CD14-positive monocyte (primary cell): Measurements from ENCODE around the gene FBXW7. TPM values are rescaled to one million over a fixed set of nuclear protein-coding genes. Genes with fewer than 3 reads are reported as not detected.

Experiments
- DNase-seq, 3 donors: peaks; one replicate each; pipeline ENCODE4 v3.0.0-alpha.2; 2011 to 2022
- H2AFZ ChIP-seq: 2 replicates; pipeline ENCODE4 v1.6.0; 2012; ENCODE audit warnings: mild to moderate bottlenecking, low read depth, low read length, inconsistent platforms; ENCODE audit not compliant: insufficient read depth, poor library complexity, severe bottlenecking
- H3K27ac ChIP-seq, 2 donors: 1 replicate in 1 of 2; 2 replicates in 1 of 2; pipeline ENCODE4 v1.5.1; 2012 to 2013; ENCODE audit warnings: low read length in 2 of 2, control low read depth in 1 of 2, inconsistent platforms in 1 of 2, low read depth in 1 of 2, mild to moderate bottlenecking in 1 of 2
- H3K27me3 ChIP-seq, 2 donors: one replicate each; pipeline versions ENCODE4 v1.6.0 to v1.6.1; 2011 to 2013; ENCODE audit warnings: low read length in 2 of 2; ENCODE audit not compliant: control insufficient read depth in 2 of 2, insufficient read depth in 2 of 2
- H3K36me3 ChIP-seq, 2 donors: replicated peaks in 1 of 2; 1 replicate in 1 of 2; 2 replicates in 1 of 2; pipeline versions ENCODE4 v1.5.1 to v1.6.1; 2012 to 2013; ENCODE audit warnings: low read length in 2 of 2, control low read depth in 1 of 2, inconsistent platforms in 1 of 2, mild to moderate bottlenecking in 1 of 2; ENCODE audit not compliant: insufficient read depth in 2 of 2, control insufficient read depth in 1 of 2
- H3K4me1 ChIP-seq, 2 donors: 1 replicate in 1 of 2; 2 replicates in 1 of 2; pipeline versions ENCODE4 v1.5.1 to v1.6.1; 2012 to 2013; ENCODE audit warnings: low read length in 2 of 2, control low read depth in 1 of 2, inconsistent platforms in 1 of 2, mild to moderate bottlenecking in 1 of 2, moderate library complexity in 1 of 2; ENCODE audit not compliant: insufficient read depth in 2 of 2, control insufficient read depth in 1 of 2
- H3K4me2 ChIP-seq: replicated peaks from 2 replicates; pipeline ENCODE3; 2012; ENCODE audit warnings: low read length, moderate library complexity, mild to moderate bottlenecking; ENCODE audit not compliant: poor library complexity, severe bottlenecking; ENCODE audit errors: extremely low read depth
- H3K4me3 ChIP-seq, 3 experiments: fragments of 200-600 bp in 1 of 3; sonication (generic) in 1 of 3; replicated peaks in 1 of 3; 1 replicate in 2 of 3; 2 replicates in 1 of 3; pipeline ENCODE4 v1.5.1; 2011 to 2013; ENCODE audit warnings: low read length in 3 of 3, mild to moderate bottlenecking in 3 of 3, control low read depth in 2 of 3, low read depth in 2 of 3, inconsistent platforms in 1 of 3, moderate library complexity in 1 of 3
- H3K79me2 ChIP-seq: 2 replicates; pipeline ENCODE4 v1.6.0; 2012; ENCODE audit warnings: mild to moderate bottlenecking, control low read depth, inconsistent platforms, low read length, moderate library complexity; ENCODE audit not compliant: insufficient read depth
- H3K9ac ChIP-seq: 2 replicates; pipeline ENCODE4 v1.6.0; 2017; ENCODE audit warnings: low read length, mild to moderate bottlenecking; ENCODE audit not compliant: insufficient read depth, poor library complexity, severe bottlenecking
- H3K9me3 ChIP-seq, 2 donors: replicated peaks in 1 of 2; 1 replicate in 1 of 2; 2 replicates in 1 of 2; pipeline versions ENCODE4 v1.5.1 to v1.6.1; 2012 to 2013; ENCODE audit warnings: low read length in 2 of 2, control low read depth in 1 of 2; ENCODE audit not compliant: control insufficient read depth in 1 of 2, insufficient read depth in 1 of 2
- H4K20me1 ChIP-seq: 2 replicates; pipeline ENCODE4 v1.6.0; 2012; ENCODE audit warnings: mild to moderate bottlenecking, low read length, control low read depth, moderate library complexity; ENCODE audit not compliant: insufficient read depth
- H3K27ac Mint-ChIP-seq, 7 donors: one replicate each; pipeline ENCODE4 v1.8.0; 2020; ENCODE audit warnings: mild to moderate bottlenecking in 7 of 7, mixed read lengths in 7 of 7, moderate library complexity in 6 of 7, inconsistent platforms in 2 of 7
- H3K27me3 Mint-ChIP-seq, 3 donors: one replicate each; pipeline ENCODE4 v1.8.0; 2021 to 2022; ENCODE audit warnings: low read depth in 3 of 3, mild to moderate bottlenecking in 3 of 3, mixed read lengths in 3 of 3, moderate library complexity in 3 of 3, inconsistent platforms in 1 of 3
- H3K36me3 Mint-ChIP-seq, 2 donors: one replicate each; pipeline ENCODE4 v1.8.0; 2020; ENCODE audit warnings: mixed read lengths in 2 of 2, inconsistent platforms in 1 of 2, mild to moderate bottlenecking in 1 of 2
- H3K4me1 Mint-ChIP-seq: one replicate; pipeline ENCODE4 v1.8.0; 2020; ENCODE audit warnings: mild to moderate bottlenecking, mixed read lengths
- H3K4me3 Mint-ChIP-seq, 2 donors: one replicate each; pipeline ENCODE4 v1.8.0; 2020; ENCODE audit warnings: mild to moderate bottlenecking in 2 of 2, mixed read lengths in 2 of 2, moderate library complexity in 1 of 2
- H3K9me3 Mint-ChIP-seq, 7 donors: one replicate each; pipeline ENCODE4 v1.8.0; 2020 to 2022; ENCODE audit warnings: mixed read lengths in 7 of 7, mild to moderate bottlenecking in 6 of 7, moderate library complexity in 6 of 7, inconsistent platforms in 2 of 7
- CTCF ChIP-seq: fragments of 200-600 bp; IDR thresholded peaks from one replicate; pipeline ENCODE4 v1.8.0; 2022; ENCODE audit warnings: antibody characterized with exemption, mild to moderate bottlenecking
- WGBS: methylation state at CpG from one replicate; pipeline ENCODE4 v1.1.5; 2013; ENCODE audit warnings: missing lambda C conversion rate; ENCODE audit not compliant: insufficient coverage; 5-methylcytosine and 5-hydroxymethylcytosine counted together
- intact Hi-C, 2 donors: fragments of 100-400 bp; cut with micrococcal nuclease; formaldehyde crosslinking; loops; one replicate each; pipeline versions ENCODE4 v1.15.0 to v1.15.1; 2023
- polyA plus RNA-seq, 3 donors: library from polyadenylated mRNA; depleted of rRNA in 1 of 3; unstranded in 2 of 3; stranded (reverse) in 1 of 3; fragments of 300-500 nt in 2 of 3; fragments of >200 nt in 1 of 3; fragmentation: Illumina TruSeq in 2 of 3; gene quantifications; 1 replicate in 2 of 3; 2 replicates in 1 of 3; pipeline ENCODE4 v1.2.3, GENCODE V29; 2012 to 2021

The FBXW7 gene
- polyA plus RNA-seq, 3 donors, result 25.1 to 44.9 (median 35.6) TPM

GRCh38 chr4:152478461-152479237 lies 57.2 kb downstream of the FBXW7 start:
- Histone ChIP-seq H3K9ac (no peak overlapping the region), H3K27ac (no peak overlapping the region), H3K36me3 (peaks cover 0 to 4% of the 10 kb centered on the region in 2 donors), H3K79me2 (peaks cover 87% of the 10 kb centered on the region), H4K20me1 (peaks cover 96% of the 10 kb centered on the region), H3K4me1 (peaks cover 8 to 22% of the 10 kb centered on the region in 2 donors), H3K27me3 (no peaks in the 10 kb centered on the region), H3K4me2 (no peak overlapping the region), H2AFZ (no peak overlapping the region), H3K4me3 (no peak overlapping the region), H3K9me3 (no peaks in the 10 kb centered on the region)
- no peak for DNase-seq
- H3K4me1 Mint-ChIP-seq, result peaks cover 31% of the 10 kb centered on the region
- no peak overlapping the region for H3K4me3 Mint-ChIP-seq
- WGBS, result no CpG with 5 or more reads among the region's 3 CpGs
- H3K27ac Mint-ChIP-seq, result no peak overlapping the region
- H3K27me3 Mint-ChIP-seq, result no peaks in the 10 kb centered on the region
- peaks cover 7 to 11% of the 10 kb centered on the region in 2 donors for H3K36me3 Mint-ChIP-seq
- intact Hi-C loops, result no loop called here
- no peak for TF ChIP-seq CTCF
- no peaks in the 10 kb centered on the region for H3K9me3 Mint-ChIP-seq

GRCh38 chr4:152476796-152477195 lies 59.1 kb downstream of the FBXW7 start:
- Histone ChIP-seq H3K9ac (no peak overlapping the region), H4K20me1 (peaks cover 88% of the 10 kb centered on the region), H3K79me2 (peaks cover 85% of the 10 kb centered on the region), H3K36me3 (peaks cover 0 to 4% of the 10 kb centered on the region in 2 donors), H3K4me3 (no peak overlapping the region), H3K27ac (peak overlapping the region in 1 of 2 donors; percentile 23), H3K27me3 (no peaks in the 10 kb centered on the region), H3K4me1 (peaks cover 8 to 22% of the 10 kb centered on the region in 2 donors), H3K9me3 (no peaks in the 10 kb centered on the region), H3K4me2 (no peak overlapping the region), H2AFZ (no peak overlapping the region)
- no peaks in the 10 kb centered on the region for H3K27me3 Mint-ChIP-seq
- DNase-seq, result peak; percentile 38 to 64 (median 50)
- TF ChIP-seq CTCF, result no peak
- intact Hi-C loops, result no loop called here
- H3K9me3 Mint-ChIP-seq, result no peaks in the 10 kb centered on the region
- peak overlapping the region in 2 of 7 donors; percentile 15 to 36 for H3K27ac Mint-ChIP-seq
- H3K4me3 Mint-ChIP-seq, result no peak overlapping the region
- peaks cover 29% of the 10 kb centered on the region for H3K4me1 Mint-ChIP-seq
- H3K36me3 Mint-ChIP-seq, result peaks cover 7% of the 10 kb centered on the region in 2 donors
- WGBS, result 0% methylated on average over 1 of the region's 2 CpGs
